H1 (cell line): ENCODE measurements around the gene PA2G4. TPM values are rescaled to one million over a fixed set of nuclear protein-coding genes. Genes with fewer than 3 reads are reported as not detected.

Source experiments
- BACH1 ChIP-seq: IDR thresholded peaks from 2 replicates; pipeline ENCODE4 v1.6.1; 2012; ENCODE audit warnings: low read length, improper control_type of control experiment
- BRCA1 ChIP-seq: IDR thresholded peaks from 2 replicates; pipeline ENCODE4 v1.6.1; 2012; ENCODE audit warnings: low read depth, low read length, improper control_type of control experiment
- EP300 ChIP-seq, 2 experiments: IDR thresholded peaks; 1 replicate in 1 of 2; 2 replicates in 1 of 2; pipeline ENCODE4 v1.6.1; 2011 to 2012; ENCODE audit warnings: low read depth in 2 of 2, low read length in 2 of 2, mild to moderate bottlenecking in 2 of 2, borderline replicate concordance in 1 of 2, inconsistent platforms in 1 of 2, moderate library complexity in 1 of 2
- POLR2A ChIP-seq, 2 experiments: IDR thresholded peaks; 1 replicate in 1 of 2; 2 replicates in 1 of 2; pipeline ENCODE4 v1.6.1; 2011; ENCODE audit warnings: low read depth in 2 of 2, low read length in 2 of 2, mild to moderate bottlenecking in 2 of 2; ENCODE audit errors: control extremely low read depth in 1 of 2
- SAP30 ChIP-seq: fragments of 300-600 bp; sonication (generic); IDR thresholded peaks from 2 replicates; pipeline ENCODE4 v1.7.1; 2012; ENCODE audit warnings: low read length, moderate library complexity, mild to moderate bottlenecking, inconsistent platforms; ENCODE audit not compliant: insufficient read depth, insufficient replicate concordance
- SP2 ChIP-seq: IDR thresholded peaks from 2 replicates; pipeline ENCODE4 v1.6.1; 2012; ENCODE audit warnings: mild to moderate bottlenecking, low read length, inconsistent platforms
- polyA plus RNA-seq, 7 experiments: library from polyadenylated mRNA; depleted of rRNA in 3 of 7; stranded (reverse) in 5 of 7; unstranded in 2 of 7; fragments of >200 nt in 5 of 7; fragments of 200-250 nt in 2 of 7; gene quantifications; 1 replicate in 5 of 7; 2 replicates in 1 of 7; 4 replicates in 1 of 7; pipeline versions ENCODE4 v1.2.1 to v1.2.3, GENCODE V29; 2011 to 2013; ENCODE audit warnings: missing spikeins in 2 of 7, mixed read lengths in 2 of 7
- total RNA-seq: library from RNA; stranded (reverse); fragmentation: NEBNext Ultra II Directional; extraction: Animal tissue kit (Norgen Biotek cat#: 25700); gene quantifications from 2 replicates; pipeline ENCODE4 v1.2.1, GENCODE V29; 2021
- TF ChIP-seq, protein P1 (sequence below): fragments of 300-600 bp; sonication (generic); IDR thresholded peaks from 2 replicates; pipeline ENCODE4 v1.7.1; 2012; ENCODE audit warnings: low read length, moderate library complexity, mild to moderate bottlenecking, inconsistent platforms; ENCODE audit not compliant: insufficient replicate concordance

PA2G4 gene
- total and polyA plus RNA-seq, 2 of the 8 experiments (the other 6 are each of a cell fraction or from before 2014, with no cell fraction given): 159 to 242 TPM

- no peak for TF ChIP-seq SP2
- TF ChIP-seq, protein P1, sequence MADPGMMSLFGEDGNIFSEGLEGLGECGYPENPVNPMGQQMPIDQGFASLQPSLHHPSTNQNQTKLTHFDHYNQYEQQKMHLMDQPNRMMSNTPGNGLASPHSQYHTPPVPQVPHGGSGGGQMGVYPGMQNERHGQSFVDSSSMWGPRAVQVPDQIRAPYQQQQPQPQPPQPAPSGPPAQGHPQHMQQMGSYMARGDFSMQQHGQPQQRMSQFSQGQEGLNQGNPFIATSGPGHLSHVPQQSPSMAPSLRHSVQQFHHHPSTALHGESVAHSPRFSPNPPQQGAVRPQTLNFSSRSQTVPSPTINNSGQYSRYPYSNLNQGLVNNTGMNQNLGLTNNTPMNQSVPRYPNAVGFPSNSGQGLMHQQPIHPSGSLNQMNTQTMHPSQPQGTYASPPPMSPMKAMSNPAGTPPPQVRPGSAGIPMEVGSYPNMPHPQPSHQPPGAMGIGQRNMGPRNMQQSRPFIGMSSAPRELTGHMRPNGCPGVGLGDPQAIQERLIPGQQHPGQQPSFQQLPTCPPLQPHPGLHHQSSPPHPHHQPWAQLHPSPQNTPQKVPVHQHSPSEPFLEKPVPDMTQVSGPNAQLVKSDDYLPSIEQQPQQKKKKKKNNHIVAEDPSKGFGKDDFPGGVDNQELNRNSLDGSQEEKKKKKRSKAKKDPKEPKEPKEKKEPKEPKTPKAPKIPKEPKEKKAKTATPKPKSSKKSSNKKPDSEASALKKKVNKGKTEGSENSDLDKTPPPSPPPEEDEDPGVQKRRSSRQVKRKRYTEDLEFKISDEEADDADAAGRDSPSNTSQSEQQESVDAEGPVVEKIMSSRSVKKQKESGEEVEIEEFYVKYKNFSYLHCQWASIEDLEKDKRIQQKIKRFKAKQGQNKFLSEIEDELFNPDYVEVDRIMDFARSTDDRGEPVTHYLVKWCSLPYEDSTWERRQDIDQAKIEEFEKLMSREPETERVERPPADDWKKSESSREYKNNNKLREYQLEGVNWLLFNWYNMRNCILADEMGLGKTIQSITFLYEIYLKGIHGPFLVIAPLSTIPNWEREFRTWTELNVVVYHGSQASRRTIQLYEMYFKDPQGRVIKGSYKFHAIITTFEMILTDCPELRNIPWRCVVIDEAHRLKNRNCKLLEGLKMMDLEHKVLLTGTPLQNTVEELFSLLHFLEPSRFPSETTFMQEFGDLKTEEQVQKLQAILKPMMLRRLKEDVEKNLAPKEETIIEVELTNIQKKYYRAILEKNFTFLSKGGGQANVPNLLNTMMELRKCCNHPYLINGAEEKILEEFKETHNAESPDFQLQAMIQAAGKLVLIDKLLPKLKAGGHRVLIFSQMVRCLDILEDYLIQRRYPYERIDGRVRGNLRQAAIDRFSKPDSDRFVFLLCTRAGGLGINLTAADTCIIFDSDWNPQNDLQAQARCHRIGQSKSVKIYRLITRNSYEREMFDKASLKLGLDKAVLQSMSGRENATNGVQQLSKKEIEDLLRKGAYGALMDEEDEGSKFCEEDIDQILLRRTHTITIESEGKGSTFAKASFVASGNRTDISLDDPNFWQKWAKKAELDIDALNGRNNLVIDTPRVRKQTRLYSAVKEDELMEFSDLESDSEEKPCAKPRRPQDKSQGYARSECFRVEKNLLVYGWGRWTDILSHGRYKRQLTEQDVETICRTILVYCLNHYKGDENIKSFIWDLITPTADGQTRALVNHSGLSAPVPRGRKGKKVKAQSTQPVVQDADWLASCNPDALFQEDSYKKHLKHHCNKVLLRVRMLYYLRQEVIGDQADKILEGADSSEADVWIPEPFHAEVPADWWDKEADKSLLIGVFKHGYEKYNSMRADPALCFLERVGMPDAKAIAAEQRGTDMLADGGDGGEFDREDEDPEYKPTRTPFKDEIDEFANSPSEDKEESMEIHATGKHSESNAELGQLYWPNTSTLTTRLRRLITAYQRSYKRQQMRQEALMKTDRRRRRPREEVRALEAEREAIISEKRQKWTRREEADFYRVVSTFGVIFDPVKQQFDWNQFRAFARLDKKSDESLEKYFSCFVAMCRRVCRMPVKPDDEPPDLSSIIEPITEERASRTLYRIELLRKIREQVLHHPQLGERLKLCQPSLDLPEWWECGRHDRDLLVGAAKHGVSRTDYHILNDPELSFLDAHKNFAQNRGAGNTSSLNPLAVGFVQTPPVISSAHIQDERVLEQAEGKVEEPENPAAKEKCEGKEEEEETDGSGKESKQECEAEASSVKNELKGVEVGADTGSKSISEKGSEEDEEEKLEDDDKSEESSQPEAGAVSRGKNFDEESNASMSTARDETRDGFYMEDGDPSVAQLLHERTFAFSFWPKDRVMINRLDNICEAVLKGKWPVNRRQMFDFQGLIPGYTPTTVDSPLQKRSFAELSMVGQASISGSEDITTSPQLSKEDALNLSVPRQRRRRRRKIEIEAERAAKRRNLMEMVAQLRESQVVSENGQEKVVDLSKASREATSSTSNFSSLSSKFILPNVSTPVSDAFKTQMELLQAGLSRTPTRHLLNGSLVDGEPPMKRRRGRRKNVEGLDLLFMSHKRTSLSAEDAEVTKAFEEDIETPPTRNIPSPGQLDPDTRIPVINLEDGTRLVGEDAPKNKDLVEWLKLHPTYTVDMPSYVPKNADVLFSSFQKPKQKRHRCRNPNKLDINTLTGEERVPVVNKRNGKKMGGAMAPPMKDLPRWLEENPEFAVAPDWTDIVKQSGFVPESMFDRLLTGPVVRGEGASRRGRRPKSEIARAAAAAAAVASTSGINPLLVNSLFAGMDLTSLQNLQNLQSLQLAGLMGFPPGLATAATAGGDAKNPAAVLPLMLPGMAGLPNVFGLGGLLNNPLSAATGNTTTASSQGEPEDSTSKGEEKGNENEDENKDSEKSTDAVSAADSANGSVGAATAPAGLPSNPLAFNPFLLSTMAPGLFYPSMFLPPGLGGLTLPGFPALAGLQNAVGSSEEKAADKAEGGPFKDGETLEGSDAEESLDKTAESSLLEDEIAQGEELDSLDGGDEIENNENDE: no peak
- TF ChIP-seq BACH1: peak; percentile 60; the same call in 1 of the 2 replicates
- no peak for TF ChIP-seq BRCA1
- TF ChIP-seq EP300 (IDR thresholded peaks at IDR 0.05; ENCODE audit: borderline replicate concordance in 1 of 2, low read depth in 2 of 2, low read length in 2 of 2): 0 out of 3 replicates have a peak, but pooled peaks of 1 of the 2 experiments have one; percentile 38
- no peak for TF ChIP-seq SAP30
- TF ChIP-seq POLR2A (IDR thresholded peaks at IDR 0.05; ENCODE audit: control extremely low read depth in 1 of 2, low read depth in 2 of 2, low read length in 2 of 2): peak in 1 of 2 experiments; percentile 84; a peak in 2 of 3 replicates
Observed at GRCh38 chr12:56078931-56079722, 25.2 kb upstream of the PA2G4 start (continued).
